Measurements from ENCODE around the gene PLCL1. TPM values are rescaled to one million over a fixed set of nuclear protein-coding genes. Genes with fewer than 3 reads are reported as not detected.
A peak's percentile ranks its signal among the peaks of the same experiment; 100 is the strongest.

Gene PLCL1
- total and polyA plus RNA-seq, 2 experiments from 2014 or later, result 0.80 to 2.3 TPM

DNA sequence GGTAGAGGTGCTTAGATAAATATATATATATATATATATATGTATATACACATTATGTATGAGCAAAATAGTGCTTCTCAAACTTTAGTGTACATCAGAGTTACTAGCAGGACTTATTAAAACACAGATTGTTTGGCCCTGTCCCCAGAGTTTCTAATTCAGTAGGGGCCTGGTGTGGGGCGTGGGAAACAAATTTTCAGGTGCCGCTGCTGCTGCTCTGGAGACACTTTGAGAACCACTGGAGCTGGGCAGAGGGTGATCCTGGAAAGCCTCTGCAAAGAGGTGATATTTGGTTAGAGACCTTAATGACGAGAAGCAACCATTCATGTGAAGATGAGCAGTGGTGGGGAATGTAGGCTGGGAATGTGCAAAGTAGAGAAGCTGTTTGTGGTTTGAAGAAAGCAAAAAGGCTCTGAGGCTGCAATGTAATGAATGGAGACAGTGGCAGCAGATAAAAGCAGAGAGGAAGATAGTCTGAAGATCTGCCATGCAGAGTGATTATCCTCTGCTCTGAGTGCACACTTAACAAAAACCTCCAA lies 142.9 kb downstream of the PLCL1 start:
- Histone ChIP-seq H3F3A (ENCODE audit: insufficient read depth) (no peaks in the 10 kb centered on the region), H3K27me3 (replicated peaks; ENCODE audit: insufficient read depth) (no peaks in the 10 kb centered on the region), H2AFZ (no peak overlapping the region), H4K20me1 (ENCODE audit: insufficient read depth) (no peaks in the 10 kb centered on the region), H3K4me2 (ENCODE audit: unreplicated experiment) (no peak overlapping the region), H3K9me2 (ENCODE audit: insufficient read depth) (no peaks in the 10 kb centered on the region; the same call in 1 of the 2 replicates), H3K4me3 (no peak overlapping the region), H3K9ac (no peak overlapping the region), H3K27ac (no peak overlapping the region), H3K36me3 (ENCODE audit: low read depth) (no peaks in the 10 kb centered on the region), H3K4me1 (ENCODE audit: insufficient read depth) (peaks cover 5% of the 10 kb centered on the region), H3K9me3 (ENCODE audit: low read depth) (no peaks in the 10 kb centered on the region), H3K79me2 (ENCODE audit: insufficient read depth) (no peaks in the 10 kb centered on the region)
- no peak for DNase-seq
- no peak for TF ChIP-seq EZH2 (IDR thresholded peaks at IDR 0.05; ENCODE audit: insufficient read depth, poor library complexity, severe bottlenecking)
- TF ChIP-seq EZH2phosphoT487 (IDR thresholded peaks at IDR 0.05; ENCODE audit: insufficient read depth, low read depth), result no peak
- in situ Hi-C loops (cut with MboI), result no loop called here
- WGBS, 2 experiments (ENCODE audit: low coverage in 1 of 2, low lambda C conversion rate in 2 of 2, missing lambda C conversion rate in 2 of 2), result 88 to 96% methylated on average over 3 of the region's 3 CpGs

DNA sequence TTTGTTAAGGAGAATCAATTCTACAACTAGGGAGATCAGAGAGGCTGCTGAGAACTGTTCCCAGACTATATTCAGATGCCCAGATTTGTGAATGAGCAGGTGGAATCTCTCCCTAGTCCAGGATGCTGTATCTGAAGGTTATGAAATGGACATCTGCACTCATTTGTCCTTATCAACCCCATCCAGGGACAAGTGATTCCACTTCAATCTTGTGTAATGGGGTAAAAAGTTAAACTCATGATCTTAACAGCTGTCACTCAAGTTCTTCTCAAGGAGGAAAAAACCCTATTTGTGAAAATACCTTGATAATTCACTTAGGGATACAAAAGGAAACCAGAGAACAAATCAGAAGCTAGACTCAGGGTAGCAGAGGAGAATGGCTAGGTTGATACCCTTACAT lies 144.8 kb downstream of the PLCL1 start:
- H3K4me3 ChIP-seq, result no peak overlapping the region
- H3K9me3 ChIP-seq (ENCODE audit: low read depth), result no peaks in the 10 kb centered on the region

DNA sequence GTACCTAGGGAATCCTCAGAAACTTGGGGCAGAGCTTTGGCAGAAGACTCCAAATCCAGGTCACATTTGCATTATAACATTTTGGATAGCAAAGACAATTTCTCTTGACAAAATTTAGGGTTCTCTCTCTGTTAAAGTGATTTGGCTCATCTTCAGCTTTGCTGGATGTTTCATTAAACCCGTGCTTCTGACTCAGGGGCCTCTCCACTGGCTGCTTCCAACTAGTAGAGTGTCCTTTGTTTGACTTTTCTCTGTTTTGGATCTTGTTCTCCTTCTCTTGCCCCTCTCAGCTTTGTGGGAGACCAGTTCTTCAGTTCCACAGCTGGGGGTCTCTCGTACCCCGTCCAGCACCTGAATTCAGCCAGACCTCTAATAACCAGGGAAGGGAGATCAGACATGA lies 145.6 kb downstream of the PLCL1 start:
- in situ Hi-C loops (cut with MboI), result no loop called here
- H3K4me2 ChIP-seq (ENCODE audit: unreplicated experiment), result no peak overlapping the region
- no peak overlapping the region for H3K9ac ChIP-seq
- H3K4me3 ChIP-seq, result no peak overlapping the region
- WGBS, 2 experiments (ENCODE audit: low coverage in 1 of 2, low lambda C conversion rate in 2 of 2, missing lambda C conversion rate in 2 of 2), result 88 to 93% methylated on average over 3 of the region's 3 CpGs
- no peak overlapping the region for H3K27ac ChIP-seq
- H2AFZ ChIP-seq, result no peak overlapping the region
- no peaks in the 10 kb centered on the region for H3K9me3 ChIP-seq (ENCODE audit: low read depth)
- H3K4me1 ChIP-seq (ENCODE audit: insufficient read depth), result peaks cover 15% of the 10 kb centered on the region
- no peaks in the 10 kb centered on the region for H3K36me3 ChIP-seq (ENCODE audit: low read depth)
- peak; percentile 11 for DNase-seq
- no peaks in the 10 kb centered on the region for H3K27me3 ChIP-seq (replicated peaks; ENCODE audit: insufficient read depth)
- H3K79me2 ChIP-seq (ENCODE audit: insufficient read depth), result no peaks in the 10 kb centered on the region
- no peak for TF ChIP-seq EZH2 (IDR thresholded peaks at IDR 0.05; ENCODE audit: insufficient read depth, poor library complexity, severe bottlenecking)
- no peak for TF ChIP-seq EZH2phosphoT487 (IDR thresholded peaks at IDR 0.05; ENCODE audit: insufficient read depth, low read depth)
- H4K20me1 ChIP-seq (ENCODE audit: insufficient read depth), result no peaks in the 10 kb centered on the region
- no peaks in the 10 kb centered on the region; the same call in 1 of the 2 replicates for H3K9me2 ChIP-seq (ENCODE audit: insufficient read depth)
- no peaks in the 10 kb centered on the region for H3F3A ChIP-seq (ENCODE audit: insufficient read depth)

More for the DNA sequence above, 144.8 kb downstream of the PLCL1 start:
- H3K4me2 ChIP-seq (ENCODE audit: unreplicated experiment), result no peak overlapping the region
- DNase-seq, result no peak
- TF ChIP-seq EZH2 (IDR thresholded peaks at IDR 0.05; ENCODE audit: insufficient read depth, poor library complexity, severe bottlenecking) (no peak), EZH2phosphoT487 (IDR thresholded peaks at IDR 0.05; ENCODE audit: insufficient read depth, low read depth) (no peak)
- H3K36me3 ChIP-seq (ENCODE audit: low read depth), result no peaks in the 10 kb centered on the region
- no peaks in the 10 kb centered on the region for H3F3A ChIP-seq (ENCODE audit: insufficient read depth)
- no peaks in the 10 kb centered on the region; the same call in 1 of the 2 replicates for H3K9me2 ChIP-seq (ENCODE audit: insufficient read depth)
- H2AFZ ChIP-seq, result no peak overlapping the region
- H4K20me1 ChIP-seq (ENCODE audit: insufficient read depth), result no peaks in the 10 kb centered on the region
- H3K27me3 ChIP-seq (replicated peaks; ENCODE audit: insufficient read depth), result no peaks in the 10 kb centered on the region
- H3K27ac ChIP-seq, result no peak overlapping the region
- in situ Hi-C loops (cut with MboI), result no loop called here
- H3K9ac ChIP-seq, result no peak overlapping the region
- H3K4me1 ChIP-seq (ENCODE audit: insufficient read depth), result peaks cover 7% of the 10 kb centered on the region
- no peaks in the 10 kb centered on the region for H3K79me2 ChIP-seq (ENCODE audit: insufficient read depth)

DNA sequence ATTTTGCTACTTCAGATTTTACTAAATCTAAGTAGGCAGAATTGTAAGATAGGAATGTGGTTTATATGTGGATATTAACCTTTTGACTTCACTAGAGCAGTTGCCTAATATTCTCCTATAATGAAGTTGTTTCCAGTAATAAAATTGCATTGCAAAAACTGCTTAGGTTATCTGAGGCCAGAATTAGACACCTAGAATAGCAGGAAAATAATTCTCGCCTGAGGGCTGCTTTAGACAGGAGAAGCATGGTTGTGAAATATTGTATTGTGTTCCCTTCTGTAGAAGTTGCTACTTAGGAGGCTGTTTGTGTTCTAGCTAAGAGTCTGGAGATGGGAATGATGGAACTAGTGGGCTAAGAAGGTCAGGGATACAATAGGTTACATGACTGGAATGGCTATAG lies 146.3 kb downstream of the PLCL1 start:
- Histone ChIP-seq H3K79me2 (ENCODE audit: insufficient read depth) (no peaks in the 10 kb centered on the region), H3K4me3 (no peak overlapping the region), H3K4me1 (ENCODE audit: insufficient read depth) (peaks cover 16% of the 10 kb centered on the region), H3K27ac (no peak overlapping the region), H2AFZ (no peak overlapping the region), H3K4me2 (ENCODE audit: unreplicated experiment) (no peak overlapping the region), H3F3A (ENCODE audit: insufficient read depth) (no peaks in the 10 kb centered on the region), H3K27me3 (replicated peaks; ENCODE audit: insufficient read depth) (no peaks in the 10 kb centered on the region), H3K36me3 (ENCODE audit: low read depth) (no peaks in the 10 kb centered on the region), H3K9ac (no peak overlapping the region), H3K9me2 (ENCODE audit: insufficient read depth) (no peaks in the 10 kb centered on the region; the same call in 1 of the 2 replicates), H3K9me3 (ENCODE audit: low read depth) (no peaks in the 10 kb centered on the region), H4K20me1 (ENCODE audit: insufficient read depth) (no peaks in the 10 kb centered on the region)
- TF ChIP-seq EZH2 (IDR thresholded peaks at IDR 0.05; ENCODE audit: insufficient read depth, poor library complexity, severe bottlenecking) (no peak), EZH2phosphoT487 (IDR thresholded peaks at IDR 0.05; ENCODE audit: insufficient read depth, low read depth) (no peak)
- no peak for DNase-seq
- in situ Hi-C loops (cut with MboI), result no loop called here
- 88 to 94% methylated on average over 1 of the region's 1 CpG for WGBS, 2 experiments (ENCODE audit: low coverage in 1 of 2, low lambda C conversion rate in 2 of 2, missing lambda C conversion rate in 2 of 2)

Data from GM23248 (cell line).